Measurements from ENCODE around the gene PTPRM.

- TF ChIP-seq CTCF (IDR thresholded peaks at IDR 0.05) (no peak), EZH2 (IDR thresholded peaks at IDR 0.05) (no peak), EZH2phosphoT487 (IDR thresholded peaks at IDR 0.05) (no peak)
Observed at GRCh38 chr18:8365006-8365405, 797.9 kb downstream of the PTPRM start.

Data from neural progenitor cell (in vitro differentiated cells).